ENCODE results near the gene FGF1.

DNA sequence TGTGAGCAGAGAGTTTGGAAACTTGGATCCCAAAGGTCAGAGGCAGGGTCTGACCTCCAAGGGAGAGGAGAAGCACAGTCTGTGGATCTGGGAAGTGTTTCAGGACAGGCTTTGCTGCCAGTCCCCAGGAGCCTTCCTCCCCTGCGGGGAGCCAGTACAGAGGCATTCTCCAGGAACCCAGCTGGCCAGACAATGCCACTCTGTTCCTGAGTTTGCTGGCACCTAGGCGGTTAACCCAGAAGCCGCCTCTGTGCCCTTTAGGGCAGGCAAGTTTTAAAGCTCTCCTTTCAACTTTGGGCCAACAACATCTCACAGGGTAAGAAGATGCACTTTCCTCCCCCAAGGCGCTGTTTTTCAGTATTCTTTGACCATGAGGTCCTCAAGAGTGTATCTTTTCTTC is 37.0 kb upstream of the FGF1 start:
- no peak for TF ChIP-seq EZH2phosphoT487 (IDR thresholded peaks at IDR 0.05; ENCODE audit: borderline replicate concordance)
- TF ChIP-seq, protein P1, sequence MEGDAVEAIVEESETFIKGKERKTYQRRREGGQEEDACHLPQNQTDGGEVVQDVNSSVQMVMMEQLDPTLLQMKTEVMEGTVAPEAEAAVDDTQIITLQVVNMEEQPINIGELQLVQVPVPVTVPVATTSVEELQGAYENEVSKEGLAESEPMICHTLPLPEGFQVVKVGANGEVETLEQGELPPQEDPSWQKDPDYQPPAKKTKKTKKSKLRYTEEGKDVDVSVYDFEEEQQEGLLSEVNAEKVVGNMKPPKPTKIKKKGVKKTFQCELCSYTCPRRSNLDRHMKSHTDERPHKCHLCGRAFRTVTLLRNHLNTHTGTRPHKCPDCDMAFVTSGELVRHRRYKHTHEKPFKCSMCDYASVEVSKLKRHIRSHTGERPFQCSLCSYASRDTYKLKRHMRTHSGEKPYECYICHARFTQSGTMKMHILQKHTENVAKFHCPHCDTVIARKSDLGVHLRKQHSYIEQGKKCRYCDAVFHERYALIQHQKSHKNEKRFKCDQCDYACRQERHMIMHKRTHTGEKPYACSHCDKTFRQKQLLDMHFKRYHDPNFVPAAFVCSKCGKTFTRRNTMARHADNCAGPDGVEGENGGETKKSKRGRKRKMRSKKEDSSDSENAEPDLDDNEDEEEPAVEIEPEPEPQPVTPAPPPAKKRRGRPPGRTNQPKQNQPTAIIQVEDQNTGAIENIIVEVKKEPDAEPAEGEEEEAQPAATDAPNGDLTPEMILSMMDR (conservative IDR thresholded peaks at IDR 0.05; ENCODE audit: low read length): no peak

Measured in Loucy (cell line).